Liver (tissue), 9 donors: ENCODE data around the gene TNP2. TPM values are rescaled to one million over a fixed set of nuclear protein-coding genes. Genes with fewer than 3 reads are reported as not detected.
A peak's percentile ranks its signal among the peaks of the same experiment; 100 is the strongest.

Source experiments
- DNase-seq: peaks from one replicate; pipeline ENCODE4 v3.0.0-alpha.2; 2017; ENCODE audit warnings: low spot score
- H3K27ac ChIP-seq, 2 donors: one replicate each; pipeline ENCODE4 v1.7.0; 2013; ENCODE audit warnings: inconsistent platforms in 2 of 2, low read length in 2 of 2, control low read depth in 1 of 2, low read depth in 1 of 2, mild to moderate bottlenecking in 1 of 2
- H3K27me3 ChIP-seq, 4 donors: one replicate each; pipeline versions ENCODE4 v1.6.1 to v1.7.0; 2013; ENCODE audit warnings: low read length in 3 of 4, inconsistent platforms in 1 of 4, mild to moderate bottlenecking in 1 of 4, moderate library complexity in 1 of 4; ENCODE audit not compliant: control insufficient read depth in 4 of 4, insufficient read depth in 4 of 4
- H3K36me3 ChIP-seq, 4 donors: one replicate each; pipeline versions ENCODE4 v1.6.1 to v1.7.0; 2013; ENCODE audit warnings: low read length in 3 of 4, mild to moderate bottlenecking in 3 of 4, low read depth in 1 of 4, moderate library complexity in 1 of 4; ENCODE audit not compliant: control insufficient read depth in 4 of 4, insufficient read depth in 3 of 4
- H3K4me1 ChIP-seq, 4 donors: one replicate each; pipeline versions ENCODE4 v1.6.1 to v1.7.0; 2013; ENCODE audit warnings: low read length in 3 of 4, mild to moderate bottlenecking in 3 of 4, moderate library complexity in 1 of 4; ENCODE audit not compliant: control insufficient read depth in 4 of 4, insufficient read depth in 4 of 4
- H3K4me3 ChIP-seq, 3 donors: one replicate each; pipeline versions ENCODE4 v1.6.1 to v1.7.0; 2013; ENCODE audit warnings: low read length in 3 of 3, control low read depth in 1 of 3, low read depth in 1 of 3, mild to moderate bottlenecking in 1 of 3
- H3K9ac ChIP-seq, 2 donors: one replicate each; pipeline ENCODE4 v1.7.0; 2013; ENCODE audit warnings: low read length in 2 of 2, mild to moderate bottlenecking in 2 of 2, moderate library complexity in 2 of 2, control low read depth in 1 of 2, low read depth in 1 of 2
- H3K9me3 ChIP-seq, 4 donors: one replicate each; pipeline versions ENCODE4 v1.6.1 to v1.7.0; 2013; ENCODE audit warnings: low read length in 3 of 4; ENCODE audit not compliant: control insufficient read depth in 4 of 4
- ATF3 ChIP-seq: IDR thresholded peaks from 2 replicates; pipeline ENCODE4 v1.6.1; 2016; ENCODE audit warnings: antibody characterized with exemption
- EGR1 ChIP-seq, 2 donors: IDR thresholded peaks; 2 replicates each; pipeline ENCODE4 v1.6.1; 2016 to 2018; ENCODE audit warnings: antibody characterized with exemption in 2 of 2, low read depth in 2 of 2
- FOXA1 ChIP-seq: IDR thresholded peaks from 2 replicates; pipeline ENCODE4 v1.6.1; 2016; ENCODE audit warnings: antibody characterized with exemption
- FOXA2 ChIP-seq: IDR thresholded peaks from 2 replicates; pipeline ENCODE4 v1.6.1; 2016; ENCODE audit warnings: antibody characterized with exemption
- GABPA ChIP-seq, 2 donors: IDR thresholded peaks in 1 of 2; conservative IDR thresholded peaks in 1 of 2; 2 replicates each; pipeline ENCODE4 v1.6.1; 2016; ENCODE audit warnings: antibody characterized with exemption in 2 of 2, mild to moderate bottlenecking in 1 of 2, moderate library complexity in 1 of 2
- HNF4A ChIP-seq, 2 donors: conservative IDR thresholded peaks; 2 replicates each; pipeline ENCODE4 v1.6.1; 2016; ENCODE audit warnings: antibody characterized with exemption in 2 of 2, mild to moderate bottlenecking in 2 of 2
- HNF4G ChIP-seq: IDR thresholded peaks from 2 replicates; pipeline ENCODE4 v1.6.1; 2016; ENCODE audit warnings: antibody characterized with exemption
- JUND ChIP-seq, 2 donors: IDR thresholded peaks; 2 replicates each; pipeline ENCODE4 v1.6.1; 2016; ENCODE audit warnings: antibody characterized with exemption in 2 of 2
- NR2F2 ChIP-seq: IDR thresholded peaks from 2 replicates; pipeline ENCODE4 v1.6.1; 2016; ENCODE audit warnings: antibody characterized with exemption
- RAD21 ChIP-seq, 2 donors: IDR thresholded peaks; 2 replicates each; pipeline ENCODE4 v1.6.1; 2016; ENCODE audit warnings: antibody characterized with exemption in 2 of 2, mild to moderate bottlenecking in 2 of 2
- RXRA ChIP-seq, 2 donors: IDR thresholded peaks; 2 replicates each; pipeline ENCODE4 v1.6.1; 2017 to 2018; ENCODE audit warnings: antibody characterized with exemption in 2 of 2, mild to moderate bottlenecking in 1 of 2
- SP1 ChIP-seq: IDR thresholded peaks from 2 replicates; pipeline ENCODE4 v1.6.1; 2018; ENCODE audit warnings: antibody characterized with exemption, mild to moderate bottlenecking
- TAF1 ChIP-seq: conservative IDR thresholded peaks from 2 replicates; pipeline ENCODE4 v1.6.1; 2016; ENCODE audit warnings: antibody characterized with exemption, mild to moderate bottlenecking
- YY1 ChIP-seq: IDR thresholded peaks from 2 replicates; pipeline ENCODE4 v1.6.1; 2016; ENCODE audit warnings: antibody characterized with exemption, mild to moderate bottlenecking
- WGBS: extraction: QIAGEN DNeasy Blood & Tissue Kit; methylation state at CpG from one replicate; pipeline ENCODE4 v1.1.7; 2013; 5-methylcytosine and 5-hydroxymethylcytosine counted together
- polyA plus RNA-seq, 2 donors: library from polyadenylated mRNA; stranded (reverse) in 1 of 2; unstranded in 1 of 2; fragments of 200-250 nt in 1 of 2; fragments of >200 nt in 1 of 2; fragmentation: Nextera tagmentation in 1 of 2; extraction: Ambion mirVana in 1 of 2; gene quantifications; one replicate each; pipeline versions ENCODE4 v1.2.1 to v1.2.3, GENCODE V29; 2013 to 2015
- total RNA-seq, 2 donors: library from RNA; depleted of rRNA; stranded (reverse); fragments of >200 nt; gene quantifications; one replicate each; pipeline ENCODE4 v1.2.3, GENCODE V29; 2014
- TF ChIP-seq, protein P1 (sequence below): IDR thresholded peaks from 2 replicates; pipeline ENCODE4 v1.6.1; 2016; ENCODE audit warnings: antibody characterized with exemption
- TF ChIP-seq, protein P2 (sequence below): fragments of 150-350 bp; IDR thresholded peaks from 2 replicates; pipeline ENCODE4 v1.5.1; 2017; ENCODE audit warnings: improper control_type of control experiment, low read depth, low read length; ENCODE audit not compliant: missing input control
- TF ChIP-seq, protein P3 (sequence below): IDR thresholded peaks from 2 replicates; pipeline ENCODE4 v1.6.1; 2016; ENCODE audit warnings: antibody characterized with exemption, mild to moderate bottlenecking
- TF ChIP-seq, protein P4 (sequence below): IDR thresholded peaks from 2 replicates; pipeline ENCODE4 v1.6.1; 2016; ENCODE audit warnings: antibody characterized with exemption
- donor health status: healthy.
- donor health status: healthy.
- donor health status: healthy.
- donor health status: healthy.
- donor health status: healthy.

TNP2 gene
- total and polyA plus RNA-seq, 4 donors, result not detected

- peaks cover 10 to 28% (median 18%) of the 10 kb centered on the region in 4 donors for H3K4me1 ChIP-seq
- H3K27me3 ChIP-seq, result no peaks in the 10 kb centered on the region
- peak overlapping the region in 2 of 3 donors; percentile 2 to 24 for H3K4me3 ChIP-seq
- no peak for TF ChIP-seq EGR1 (IDR thresholded peaks at IDR 0.05; ENCODE audit: low read depth in 2 of 2)
- TF ChIP-seq FOXA1, result no peak
- TF ChIP-seq GABPA (IDR thresholded peaks at IDR 0.05 in 1 of 2, conservative IDR thresholded peaks at IDR 0.05 in 1 of 2), result no peak
- TF ChIP-seq, protein P1, sequence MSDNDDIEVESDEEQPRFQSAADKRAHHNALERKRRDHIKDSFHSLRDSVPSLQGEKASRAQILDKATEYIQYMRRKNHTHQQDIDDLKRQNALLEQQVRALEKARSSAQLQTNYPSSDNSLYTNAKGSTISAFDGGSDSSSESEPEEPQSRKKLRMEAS, result no peak
- TF ChIP-seq FOXA2, result no peak
- no peak for TF ChIP-seq HNF4A (conservative IDR thresholded peaks at IDR 0.05)
- no peak for TF ChIP-seq YY1
- no peak for TF ChIP-seq TAF1
- TF ChIP-seq RXRA (IDR thresholded peaks at IDR 0.05), result no peak
- TF ChIP-seq HNF4G, result no peak
- TF ChIP-seq ATF3, result no peak
- TF ChIP-seq RAD21 (IDR thresholded peaks at IDR 0.05), result no peak
- TF ChIP-seq JUND (IDR thresholded peaks at IDR 0.05), result no peak
- TF ChIP-seq SP1, result no peak
- TF ChIP-seq, protein P2, sequence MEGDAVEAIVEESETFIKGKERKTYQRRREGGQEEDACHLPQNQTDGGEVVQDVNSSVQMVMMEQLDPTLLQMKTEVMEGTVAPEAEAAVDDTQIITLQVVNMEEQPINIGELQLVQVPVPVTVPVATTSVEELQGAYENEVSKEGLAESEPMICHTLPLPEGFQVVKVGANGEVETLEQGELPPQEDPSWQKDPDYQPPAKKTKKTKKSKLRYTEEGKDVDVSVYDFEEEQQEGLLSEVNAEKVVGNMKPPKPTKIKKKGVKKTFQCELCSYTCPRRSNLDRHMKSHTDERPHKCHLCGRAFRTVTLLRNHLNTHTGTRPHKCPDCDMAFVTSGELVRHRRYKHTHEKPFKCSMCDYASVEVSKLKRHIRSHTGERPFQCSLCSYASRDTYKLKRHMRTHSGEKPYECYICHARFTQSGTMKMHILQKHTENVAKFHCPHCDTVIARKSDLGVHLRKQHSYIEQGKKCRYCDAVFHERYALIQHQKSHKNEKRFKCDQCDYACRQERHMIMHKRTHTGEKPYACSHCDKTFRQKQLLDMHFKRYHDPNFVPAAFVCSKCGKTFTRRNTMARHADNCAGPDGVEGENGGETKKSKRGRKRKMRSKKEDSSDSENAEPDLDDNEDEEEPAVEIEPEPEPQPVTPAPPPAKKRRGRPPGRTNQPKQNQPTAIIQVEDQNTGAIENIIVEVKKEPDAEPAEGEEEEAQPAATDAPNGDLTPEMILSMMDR, result no peak
- TF ChIP-seq, protein P3, sequence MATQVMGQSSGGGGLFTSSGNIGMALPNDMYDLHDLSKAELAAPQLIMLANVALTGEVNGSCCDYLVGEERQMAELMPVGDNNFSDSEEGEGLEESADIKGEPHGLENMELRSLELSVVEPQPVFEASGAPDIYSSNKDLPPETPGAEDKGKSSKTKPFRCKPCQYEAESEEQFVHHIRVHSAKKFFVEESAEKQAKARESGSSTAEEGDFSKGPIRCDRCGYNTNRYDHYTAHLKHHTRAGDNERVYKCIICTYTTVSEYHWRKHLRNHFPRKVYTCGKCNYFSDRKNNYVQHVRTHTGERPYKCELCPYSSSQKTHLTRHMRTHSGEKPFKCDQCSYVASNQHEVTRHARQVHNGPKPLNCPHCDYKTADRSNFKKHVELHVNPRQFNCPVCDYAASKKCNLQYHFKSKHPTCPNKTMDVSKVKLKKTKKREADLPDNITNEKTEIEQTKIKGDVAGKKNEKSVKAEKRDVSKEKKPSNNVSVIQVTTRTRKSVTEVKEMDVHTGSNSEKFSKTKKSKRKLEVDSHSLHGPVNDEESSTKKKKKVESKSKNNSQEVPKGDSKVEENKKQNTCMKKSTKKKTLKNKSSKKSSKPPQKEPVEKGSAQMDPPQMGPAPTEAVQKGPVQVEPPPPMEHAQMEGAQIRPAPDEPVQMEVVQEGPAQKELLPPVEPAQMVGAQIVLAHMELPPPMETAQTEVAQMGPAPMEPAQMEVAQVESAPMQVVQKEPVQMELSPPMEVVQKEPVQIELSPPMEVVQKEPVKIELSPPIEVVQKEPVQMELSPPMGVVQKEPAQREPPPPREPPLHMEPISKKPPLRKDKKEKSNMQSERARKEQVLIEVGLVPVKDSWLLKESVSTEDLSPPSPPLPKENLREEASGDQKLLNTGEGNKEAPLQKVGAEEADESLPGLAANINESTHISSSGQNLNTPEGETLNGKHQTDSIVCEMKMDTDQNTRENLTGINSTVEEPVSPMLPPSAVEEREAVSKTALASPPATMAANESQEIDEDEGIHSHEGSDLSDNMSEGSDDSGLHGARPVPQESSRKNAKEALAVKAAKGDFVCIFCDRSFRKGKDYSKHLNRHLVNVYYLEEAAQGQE, result no peak
- TF ChIP-seq, protein P4, sequence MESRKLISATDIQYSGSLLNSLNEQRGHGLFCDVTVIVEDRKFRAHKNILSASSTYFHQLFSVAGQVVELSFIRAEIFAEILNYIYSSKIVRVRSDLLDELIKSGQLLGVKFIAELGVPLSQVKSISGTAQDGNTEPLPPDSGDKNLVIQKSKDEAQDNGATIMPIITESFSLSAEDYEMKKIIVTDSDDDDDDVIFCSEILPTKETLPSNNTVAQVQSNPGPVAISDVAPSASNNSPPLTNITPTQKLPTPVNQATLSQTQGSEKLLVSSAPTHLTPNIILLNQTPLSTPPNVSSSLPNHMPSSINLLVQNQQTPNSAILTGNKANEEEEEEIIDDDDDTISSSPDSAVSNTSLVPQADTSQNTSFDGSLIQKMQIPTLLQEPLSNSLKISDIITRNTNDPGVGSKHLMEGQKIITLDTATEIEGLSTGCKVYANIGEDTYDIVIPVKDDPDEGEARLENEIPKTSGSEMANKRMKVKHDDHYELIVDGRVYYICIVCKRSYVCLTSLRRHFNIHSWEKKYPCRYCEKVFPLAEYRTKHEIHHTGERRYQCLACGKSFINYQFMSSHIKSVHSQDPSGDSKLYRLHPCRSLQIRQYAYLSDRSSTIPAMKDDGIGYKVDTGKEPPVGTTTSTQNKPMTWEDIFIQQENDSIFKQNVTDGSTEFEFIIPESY, result no peak
- TF ChIP-seq NR2F2, result no peak
- DNase-seq, result no peak
- peak overlapping the region in 1 of 2 donors; percentile 36 for H3K27ac ChIP-seq
- H3K9ac ChIP-seq, result no peak overlapping the region
- WGBS, result 82% methylated on average over 5 of the region's 5 CpGs
- peaks cover 0 to 1% (median 0%) of the 10 kb centered on the region in 4 donors for H3K36me3 ChIP-seq
- H3K9me3 ChIP-seq, result no peaks in the 10 kb centered on the region
These were observed 15.8 kb downstream of the TNP2 start for GRCh38 chr16:11253009-11253994.
